CD14-positive monocyte (primary cell): Measurements from ENCODE around the gene AGK. TPM values are rescaled to one million over a fixed set of nuclear protein-coding genes. Genes with fewer than 3 reads are reported as not detected.

ENCODE experiments used
- DNase-seq, 3 donors: peaks; one replicate each; pipeline ENCODE4 v3.0.0-alpha.2; 2011 to 2022
- H2AFZ ChIP-seq: 2 replicates; pipeline ENCODE4 v1.6.0; 2012; ENCODE audit warnings: mild to moderate bottlenecking, low read depth, low read length, inconsistent platforms; ENCODE audit not compliant: insufficient read depth, poor library complexity, severe bottlenecking
- H3K27ac ChIP-seq, 2 donors: 1 replicate in 1 of 2; 2 replicates in 1 of 2; pipeline ENCODE4 v1.5.1; 2012 to 2013; ENCODE audit warnings: low read length in 2 of 2, control low read depth in 1 of 2, inconsistent platforms in 1 of 2, low read depth in 1 of 2, mild to moderate bottlenecking in 1 of 2
- H3K27me3 ChIP-seq, 2 donors: one replicate each; pipeline versions ENCODE4 v1.6.0 to v1.6.1; 2011 to 2013; ENCODE audit warnings: low read length in 2 of 2; ENCODE audit not compliant: control insufficient read depth in 2 of 2, insufficient read depth in 2 of 2
- H3K36me3 ChIP-seq, 2 donors: replicated peaks in 1 of 2; 1 replicate in 1 of 2; 2 replicates in 1 of 2; pipeline versions ENCODE4 v1.5.1 to v1.6.1; 2012 to 2013; ENCODE audit warnings: low read length in 2 of 2, control low read depth in 1 of 2, inconsistent platforms in 1 of 2, mild to moderate bottlenecking in 1 of 2; ENCODE audit not compliant: insufficient read depth in 2 of 2, control insufficient read depth in 1 of 2
- H3K4me1 ChIP-seq, 2 donors: 1 replicate in 1 of 2; 2 replicates in 1 of 2; pipeline versions ENCODE4 v1.5.1 to v1.6.1; 2012 to 2013; ENCODE audit warnings: low read length in 2 of 2, control low read depth in 1 of 2, inconsistent platforms in 1 of 2, mild to moderate bottlenecking in 1 of 2, moderate library complexity in 1 of 2; ENCODE audit not compliant: insufficient read depth in 2 of 2, control insufficient read depth in 1 of 2
- H3K4me2 ChIP-seq: replicated peaks from 2 replicates; pipeline ENCODE3; 2012; ENCODE audit warnings: low read length, moderate library complexity, mild to moderate bottlenecking; ENCODE audit not compliant: poor library complexity, severe bottlenecking; ENCODE audit errors: extremely low read depth
- H3K4me3 ChIP-seq, 3 experiments: fragments of 200-600 bp in 1 of 3; sonication (generic) in 1 of 3; replicated peaks in 1 of 3; 1 replicate in 2 of 3; 2 replicates in 1 of 3; pipeline ENCODE4 v1.5.1; 2011 to 2013; ENCODE audit warnings: low read length in 3 of 3, mild to moderate bottlenecking in 3 of 3, control low read depth in 2 of 3, low read depth in 2 of 3, inconsistent platforms in 1 of 3, moderate library complexity in 1 of 3
- H3K79me2 ChIP-seq: 2 replicates; pipeline ENCODE4 v1.6.0; 2012; ENCODE audit warnings: mild to moderate bottlenecking, control low read depth, inconsistent platforms, low read length, moderate library complexity; ENCODE audit not compliant: insufficient read depth
- H3K9ac ChIP-seq: 2 replicates; pipeline ENCODE4 v1.6.0; 2017; ENCODE audit warnings: low read length, mild to moderate bottlenecking; ENCODE audit not compliant: insufficient read depth, poor library complexity, severe bottlenecking
- H3K9me3 ChIP-seq, 2 donors: replicated peaks in 1 of 2; 1 replicate in 1 of 2; 2 replicates in 1 of 2; pipeline versions ENCODE4 v1.5.1 to v1.6.1; 2012 to 2013; ENCODE audit warnings: low read length in 2 of 2, control low read depth in 1 of 2; ENCODE audit not compliant: control insufficient read depth in 1 of 2, insufficient read depth in 1 of 2
- H4K20me1 ChIP-seq: 2 replicates; pipeline ENCODE4 v1.6.0; 2012; ENCODE audit warnings: mild to moderate bottlenecking, low read length, control low read depth, moderate library complexity; ENCODE audit not compliant: insufficient read depth
- H3K27ac Mint-ChIP-seq, 7 donors: one replicate each; pipeline ENCODE4 v1.8.0; 2020; ENCODE audit warnings: mild to moderate bottlenecking in 7 of 7, mixed read lengths in 7 of 7, moderate library complexity in 6 of 7, inconsistent platforms in 2 of 7
- H3K27me3 Mint-ChIP-seq, 3 donors: one replicate each; pipeline ENCODE4 v1.8.0; 2021 to 2022; ENCODE audit warnings: low read depth in 3 of 3, mild to moderate bottlenecking in 3 of 3, mixed read lengths in 3 of 3, moderate library complexity in 3 of 3, inconsistent platforms in 1 of 3
- H3K36me3 Mint-ChIP-seq, 2 donors: one replicate each; pipeline ENCODE4 v1.8.0; 2020; ENCODE audit warnings: mixed read lengths in 2 of 2, inconsistent platforms in 1 of 2, mild to moderate bottlenecking in 1 of 2
- H3K4me1 Mint-ChIP-seq: one replicate; pipeline ENCODE4 v1.8.0; 2020; ENCODE audit warnings: mild to moderate bottlenecking, mixed read lengths
- H3K4me3 Mint-ChIP-seq, 2 donors: one replicate each; pipeline ENCODE4 v1.8.0; 2020; ENCODE audit warnings: mild to moderate bottlenecking in 2 of 2, mixed read lengths in 2 of 2, moderate library complexity in 1 of 2
- H3K9me3 Mint-ChIP-seq, 7 donors: one replicate each; pipeline ENCODE4 v1.8.0; 2020 to 2022; ENCODE audit warnings: mixed read lengths in 7 of 7, mild to moderate bottlenecking in 6 of 7, moderate library complexity in 6 of 7, inconsistent platforms in 2 of 7
- CTCF ChIP-seq: fragments of 200-600 bp; IDR thresholded peaks from one replicate; pipeline ENCODE4 v1.8.0; 2022; ENCODE audit warnings: antibody characterized with exemption, mild to moderate bottlenecking
- whole genome bisulfite sequencing: methylation state at CpG from one replicate; pipeline ENCODE4 v1.1.5; 2013; ENCODE audit warnings: missing lambda C conversion rate; ENCODE audit not compliant: insufficient coverage; 5-methylcytosine and 5-hydroxymethylcytosine counted together
- intact Hi-C, 2 donors: fragments of 100-400 bp; cut with micrococcal nuclease; formaldehyde crosslinking; loops; one replicate each; pipeline versions ENCODE4 v1.15.0 to v1.15.1; 2023
- polyA plus RNA-seq, 3 donors: library from polyadenylated mRNA; depleted of rRNA in 1 of 3; unstranded in 2 of 3; stranded (reverse) in 1 of 3; fragments of 300-500 nt in 2 of 3; fragments of >200 nt in 1 of 3; fragmentation: Illumina TruSeq in 2 of 3; gene quantifications; 1 replicate in 2 of 3; 2 replicates in 1 of 3; pipeline ENCODE4 v1.2.3, GENCODE V29; 2012 to 2021

Gene AGK
- polyA plus RNA-seq, 3 donors, result 10.0 to 11.0 (median 11.0) TPM

GRCh38 chr7:141700296-141700847, 149.2 kb downstream of the AGK start:
- H3K36me3 Mint-ChIP-seq, result peaks cover 0 to 5% of the 10 kb centered on the region in 2 donors
- no peaks in the 10 kb centered on the region for H3K79me2 ChIP-seq
- no peak overlapping the region for H3K27ac ChIP-seq
- intact Hi-C loops, result loop anchor here in 1 of 2 donors (10.0 kb wide), 1 partner anchor 46 kb away; no protein-coding TSS in a partner anchor
- H3K4me1 Mint-ChIP-seq, result peaks cover 50% of the 10 kb centered on the region
- 75% methylated on average over 2 of the region's 5 CpGs for WGBS
- H3K9me3 ChIP-seq, result no peaks in the 10 kb centered on the region
- no peaks in the 10 kb centered on the region for H3K36me3 ChIP-seq
- H3K27me3 ChIP-seq, result peaks cover 14 to 18% of the 10 kb centered on the region in 2 donors
- no peak for TF ChIP-seq CTCF
- no peak for DNase-seq
- H3K27me3 Mint-ChIP-seq, result peaks cover 22 to 30% (median 24%) of the 10 kb centered on the region in 3 donors
- H3K4me2 ChIP-seq, result peak overlapping the region; percentile 83
- H3K4me3 ChIP-seq, result peak overlapping the region in 1 of 3 experiments; percentile 77
- H4K20me1 ChIP-seq, result no peaks in the 10 kb centered on the region
- H3K27ac Mint-ChIP-seq, result peak overlapping the region in 2 of 7 donors; percentile 27 to 39
- no peak overlapping the region for H2AFZ ChIP-seq
- peaks cover 21 to 30% of the 10 kb centered on the region in 2 donors for H3K4me1 ChIP-seq
- peak overlapping the region; percentile 79 to 87 for H3K4me3 Mint-ChIP-seq
- H3K9ac ChIP-seq, result no peak overlapping the region
- no peaks in the 10 kb centered on the region for H3K9me3 Mint-ChIP-seq

- Mint-ChIP-seq H3K4me1 (peaks cover 47% of the 10 kb centered on the region), H3K36me3 (peaks cover 0 to 5% of the 10 kb centered on the region in 2 donors), H3K27ac (peak overlapping the region in 3 of 7 donors; percentile 27 to 75 (median 39)), H3K27me3 (peaks cover 22 to 30% (median 24%) of the 10 kb centered on the region in 3 donors), H3K4me3 (peak overlapping the region; percentile 79 to 87), H3K9me3 (no peaks in the 10 kb centered on the region)
- DNase-seq, result peak; percentile 11 to 25 (median 15)
- no peak for TF ChIP-seq CTCF
- Histone ChIP-seq H4K20me1 (no peaks in the 10 kb centered on the region), H3K4me3 (peak overlapping the region; percentile 6 to 77 (median 14)), H3K27me3 (peaks cover 14 to 18% of the 10 kb centered on the region in 2 donors), H3K79me2 (no peaks in the 10 kb centered on the region), H2AFZ (no peak overlapping the region), H3K36me3 (no peaks in the 10 kb centered on the region), H3K4me1 (peaks cover 21 to 29% of the 10 kb centered on the region in 2 donors), H3K27ac (no peak overlapping the region), H3K9ac (no peak overlapping the region), H3K4me2 (peak overlapping the region; percentile 83), H3K9me3 (no peaks in the 10 kb centered on the region)
- WGBS, result 25% methylated on average over 5 of the region's 20 CpGs
- intact Hi-C loops, result loop anchor here in 1 of 2 donors (10.0 kb wide), 1 partner anchor 46 kb away; no protein-coding TSS in a partner anchor
These were observed 149.7 kb downstream of the AGK start for GRCh38 chr7:141700848-141701371.
